GM23248 (cell line): ENCODE results near the gene TMTC4.

Source experiments
- EZH2 ChIP-seq: fragments of 200-600 bp; sonication (generic); IDR thresholded peaks from 2 replicates; pipeline ENCODE4 v1.6.1; 2018; ENCODE audit warnings: antibody characterized with exemption, mild to moderate bottlenecking; ENCODE audit not compliant: insufficient read depth, poor library complexity, severe bottlenecking
- EZH2phosphoT487 ChIP-seq: fragments of 200-600 bp; sonication (generic); IDR thresholded peaks from 2 replicates; pipeline ENCODE4 v1.6.1; 2018; ENCODE audit warnings: antibody characterized with exemption, moderate library complexity, mild to moderate bottlenecking, low read depth; ENCODE audit not compliant: insufficient read depth

GRCh38 chr13:100689191-100689590 lies 14.6 kb upstream of the TMTC4 start:
- TF ChIP-seq EZH2 (no peak), EZH2phosphoT487 (no peak)
